GM12873 (cell line): ENCODE measurements around the gene RPS6KB2.

Experiments used
- TF ChIP-seq, protein P1 (sequence below): IDR thresholded peaks from 2 replicates; pipeline ENCODE4 v1.5.1; 2012; ENCODE audit warnings: low read depth, mild to moderate bottlenecking, moderate library complexity, low read length, control low read depth; ENCODE audit not compliant: insufficient read depth; ENCODE audit errors: missing control alignments

RPS6KB2 gene

DNA sequence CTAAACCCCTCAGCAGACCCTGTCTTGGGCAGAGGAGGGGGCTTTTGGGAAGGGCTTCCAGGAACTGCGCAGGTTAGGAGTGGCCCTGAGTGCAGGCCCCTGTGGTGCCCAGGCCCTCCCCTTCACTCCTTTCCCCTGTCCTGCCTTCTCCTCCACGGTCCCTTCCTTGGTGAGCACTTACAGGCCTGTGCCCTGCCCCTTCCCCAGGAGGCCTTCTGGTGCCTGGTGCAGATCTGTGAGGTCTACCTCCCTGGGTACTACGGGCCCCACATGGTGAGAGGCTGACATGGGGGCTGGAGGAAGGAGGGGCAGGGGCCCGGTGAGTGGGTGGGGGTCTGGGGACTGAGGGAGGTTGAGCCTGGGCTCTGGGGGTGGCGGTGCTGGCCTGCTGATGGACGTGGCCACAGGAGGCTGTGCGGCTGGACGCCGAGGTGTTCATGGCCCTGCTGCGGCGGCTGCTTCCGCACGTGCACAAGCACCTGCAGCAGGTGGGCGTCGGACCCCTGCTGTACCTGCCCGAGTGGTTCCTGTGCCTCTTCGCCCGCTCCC, 21.8 kb upstream of the RPS6KB2 start:
- TF ChIP-seq, protein P1, sequence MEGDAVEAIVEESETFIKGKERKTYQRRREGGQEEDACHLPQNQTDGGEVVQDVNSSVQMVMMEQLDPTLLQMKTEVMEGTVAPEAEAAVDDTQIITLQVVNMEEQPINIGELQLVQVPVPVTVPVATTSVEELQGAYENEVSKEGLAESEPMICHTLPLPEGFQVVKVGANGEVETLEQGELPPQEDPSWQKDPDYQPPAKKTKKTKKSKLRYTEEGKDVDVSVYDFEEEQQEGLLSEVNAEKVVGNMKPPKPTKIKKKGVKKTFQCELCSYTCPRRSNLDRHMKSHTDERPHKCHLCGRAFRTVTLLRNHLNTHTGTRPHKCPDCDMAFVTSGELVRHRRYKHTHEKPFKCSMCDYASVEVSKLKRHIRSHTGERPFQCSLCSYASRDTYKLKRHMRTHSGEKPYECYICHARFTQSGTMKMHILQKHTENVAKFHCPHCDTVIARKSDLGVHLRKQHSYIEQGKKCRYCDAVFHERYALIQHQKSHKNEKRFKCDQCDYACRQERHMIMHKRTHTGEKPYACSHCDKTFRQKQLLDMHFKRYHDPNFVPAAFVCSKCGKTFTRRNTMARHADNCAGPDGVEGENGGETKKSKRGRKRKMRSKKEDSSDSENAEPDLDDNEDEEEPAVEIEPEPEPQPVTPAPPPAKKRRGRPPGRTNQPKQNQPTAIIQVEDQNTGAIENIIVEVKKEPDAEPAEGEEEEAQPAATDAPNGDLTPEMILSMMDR: no peak

DNA sequence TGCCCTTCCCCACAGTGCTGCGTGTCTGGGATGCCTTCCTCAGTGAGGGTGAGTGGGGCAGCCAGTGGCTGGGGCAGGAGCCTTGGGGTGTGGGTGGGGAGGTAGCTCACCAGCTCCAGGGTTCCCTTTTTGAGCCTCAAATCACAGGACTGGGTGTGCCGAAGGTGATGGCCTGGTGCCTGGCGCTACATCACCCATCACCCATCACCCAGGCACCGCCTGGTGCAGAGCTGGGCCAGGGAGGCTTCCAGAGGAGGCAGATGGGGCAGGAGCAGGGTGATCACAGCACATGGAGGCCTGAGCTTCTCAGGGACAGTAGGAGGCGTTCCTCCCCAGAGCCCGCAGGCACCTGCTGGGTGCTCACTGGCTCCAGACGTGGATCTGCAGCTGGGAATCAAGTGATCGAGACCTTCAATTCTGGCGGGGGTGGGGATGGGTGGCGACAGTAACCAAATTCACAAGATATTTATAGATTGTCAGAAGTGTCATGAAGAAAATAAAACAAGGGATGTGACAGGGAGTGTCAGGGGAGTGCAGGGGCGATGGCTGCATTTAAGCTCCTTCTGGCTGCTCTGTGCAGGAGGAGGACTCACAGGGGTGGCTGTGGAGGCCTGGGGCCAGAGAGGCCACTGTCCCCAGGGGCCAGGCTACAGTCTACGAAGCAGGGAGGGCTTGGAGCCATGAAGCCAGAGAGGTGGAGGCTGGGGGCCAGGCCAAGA, 21.2 kb upstream of the RPS6KB2 start:
- TF ChIP-seq, protein P1: peak; percentile 2

DNA sequence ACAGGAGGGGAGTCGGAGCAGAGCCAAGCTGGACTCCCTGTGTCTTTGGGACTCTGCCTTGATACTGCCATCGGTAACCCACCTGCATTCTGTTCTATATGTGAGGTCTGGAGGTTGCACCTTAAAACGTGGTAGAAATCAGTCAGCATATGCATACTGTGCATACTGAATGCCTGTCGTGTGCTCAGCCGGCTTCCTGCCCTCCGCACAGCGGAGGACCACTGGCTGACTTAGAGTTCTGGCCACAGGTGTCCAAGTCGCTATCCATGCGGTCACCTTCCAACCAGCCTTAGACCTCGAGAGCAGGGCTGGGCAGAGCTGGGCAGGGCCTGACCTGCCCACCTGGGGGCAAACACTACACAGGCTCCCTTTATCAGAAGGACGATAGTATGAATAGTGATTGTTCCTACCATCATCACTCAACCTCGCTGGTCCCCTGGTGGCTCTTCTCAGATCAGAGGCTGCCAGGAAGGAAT, 20.6 kb upstream of the RPS6KB2 start:
- TF ChIP-seq, protein P1: no peak

DNA sequence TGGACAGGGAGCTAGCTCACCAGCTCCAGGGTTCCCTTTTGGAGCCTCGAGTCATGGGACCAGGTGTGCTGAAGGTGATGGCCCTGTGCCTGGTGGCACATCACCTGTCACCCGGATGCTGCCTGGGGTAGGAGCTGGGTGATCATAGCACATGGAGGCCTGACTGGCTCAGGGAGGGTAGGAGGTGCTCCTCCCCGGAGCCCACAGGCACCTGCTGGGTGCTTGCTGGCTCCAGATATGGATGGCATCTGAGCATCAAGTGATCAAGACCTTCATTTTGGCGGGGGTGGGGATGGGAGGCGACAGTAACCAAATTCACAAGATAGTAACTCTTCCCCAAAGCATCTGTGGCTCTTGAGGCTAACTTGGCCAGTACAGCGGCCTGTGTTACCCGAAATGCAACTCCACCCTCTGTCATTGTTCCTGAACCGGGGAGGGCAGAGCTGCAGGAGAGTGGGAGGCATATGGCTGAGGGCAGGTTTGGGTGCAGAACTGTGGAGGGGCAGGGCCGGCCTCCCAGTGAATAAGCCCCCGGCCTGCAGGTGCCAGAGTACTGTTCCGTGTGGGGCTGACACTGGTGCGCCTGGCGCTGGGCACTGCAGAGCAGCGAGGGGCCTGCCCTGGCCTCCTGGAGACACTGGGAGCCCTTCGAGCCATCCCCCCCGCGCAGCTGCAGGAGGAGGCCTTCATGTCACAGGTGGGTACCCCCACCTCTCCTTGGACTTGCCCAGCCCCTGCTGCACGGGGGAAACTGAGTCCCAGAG, 19.7 kb upstream of the RPS6KB2 start:
- TF ChIP-seq, protein P1: no peak

DNA sequence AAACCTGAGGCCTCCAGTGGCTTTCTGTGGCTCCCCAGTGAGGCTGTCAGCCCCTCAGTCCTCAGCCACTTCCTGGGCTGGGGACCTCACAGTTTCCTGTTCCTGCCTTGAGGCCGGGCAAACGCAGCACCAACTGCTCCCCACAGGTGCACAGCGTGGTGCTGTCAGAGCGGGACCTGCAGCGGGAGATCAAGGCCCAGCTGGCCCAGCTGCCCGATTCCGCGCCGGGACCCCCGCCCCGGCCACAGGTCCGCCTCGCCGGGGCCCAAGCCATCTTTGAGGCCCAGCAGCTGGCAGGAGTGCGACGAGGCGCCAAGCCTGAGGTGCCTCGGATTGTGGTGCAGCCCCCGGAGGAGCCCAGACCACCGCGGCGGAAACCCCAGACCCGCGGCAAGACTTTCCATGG, 19.0 kb upstream of the RPS6KB2 start:
- TF ChIP-seq, protein P1: no peak

DNA sequence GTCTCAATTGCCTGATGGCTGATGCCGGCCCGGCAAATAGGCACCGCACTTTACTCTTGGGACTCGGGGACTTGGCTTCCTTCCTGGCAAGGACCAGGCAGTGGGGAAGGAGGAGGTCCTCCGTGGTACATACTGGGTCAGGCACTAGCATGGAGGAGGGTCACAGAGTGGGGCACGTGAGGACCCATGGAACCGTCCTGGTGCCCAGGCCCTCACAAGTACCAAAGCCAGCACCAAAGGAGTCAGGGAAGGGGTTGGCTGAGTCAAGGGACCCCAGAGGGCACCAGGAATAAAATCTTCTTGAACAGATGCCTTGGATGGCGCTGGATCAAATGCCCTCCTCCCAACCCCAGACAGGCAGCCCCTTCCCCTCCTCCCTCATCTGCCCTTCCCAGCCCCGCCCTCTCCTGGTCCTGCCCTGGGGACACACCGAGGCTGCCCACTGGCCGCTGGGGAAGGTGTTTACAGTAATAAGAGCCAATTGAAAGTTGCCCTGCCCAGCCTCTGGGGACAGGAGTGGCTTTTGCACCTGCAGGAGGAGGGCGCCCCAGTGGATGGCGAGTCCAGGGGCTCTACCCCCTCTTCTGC, 18.4 kb upstream of the RPS6KB2 start:
- TF ChIP-seq, protein P1: no peak

DNA sequence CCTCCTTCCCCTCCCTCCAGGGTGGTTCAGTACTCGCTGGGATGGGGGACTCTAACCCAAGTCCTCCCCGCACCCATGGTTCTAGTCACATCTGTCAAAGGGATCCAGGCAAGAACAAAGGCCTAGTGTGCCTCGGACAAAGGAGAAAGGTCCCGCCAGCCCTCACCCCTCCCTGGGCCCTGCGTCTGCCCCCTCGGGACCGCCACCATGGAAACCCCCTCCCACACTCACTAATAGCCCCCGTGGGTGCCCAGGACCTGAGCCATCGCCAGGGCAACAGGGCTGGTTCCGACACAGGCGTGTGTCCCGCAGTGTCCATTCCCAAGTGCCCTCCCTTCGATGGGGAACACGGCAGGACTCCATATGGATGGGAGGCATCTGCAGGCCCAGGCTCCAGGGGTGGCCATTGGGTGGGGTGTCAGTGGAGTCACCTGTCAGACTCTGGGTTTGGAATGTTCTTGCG, 17.9 kb upstream of the RPS6KB2 start:
- TF ChIP-seq, protein P1: no peak
